DMS53 treated with DMSO at 0.1 percent for 48 hours (cell line): ENCODE results near the gene CCDC187.
A peak's percentile ranks its signal among the peaks of the same experiment; 100 is the strongest.

Source experiments
- DNase-seq: peaks from one replicate; lab custom pipeline; 2025; ENCODE audit not compliant: unreplicated experiment; lab: John Stamatoyannopoulos, UW

The CCDC187 gene

DNA sequence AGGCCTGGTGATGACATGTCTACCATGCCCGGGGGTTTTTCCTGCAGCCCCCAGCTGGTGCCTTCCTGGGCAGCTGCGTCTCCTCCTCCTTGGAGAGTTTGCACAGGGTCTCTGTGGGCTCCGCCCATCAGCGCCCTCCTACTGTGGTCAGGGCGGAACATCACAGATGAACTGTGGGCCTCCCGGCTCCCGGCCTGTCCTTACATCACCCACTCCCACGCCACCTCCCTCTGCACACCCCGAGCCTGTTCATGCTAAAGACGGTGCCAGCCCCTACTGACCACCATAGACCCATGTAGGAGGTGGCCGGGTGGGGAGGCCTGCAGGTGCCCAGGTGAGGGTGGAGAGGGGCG is 36.0 kb upstream of the CCDC187 start:
- no peak for DNase-seq

DNA sequence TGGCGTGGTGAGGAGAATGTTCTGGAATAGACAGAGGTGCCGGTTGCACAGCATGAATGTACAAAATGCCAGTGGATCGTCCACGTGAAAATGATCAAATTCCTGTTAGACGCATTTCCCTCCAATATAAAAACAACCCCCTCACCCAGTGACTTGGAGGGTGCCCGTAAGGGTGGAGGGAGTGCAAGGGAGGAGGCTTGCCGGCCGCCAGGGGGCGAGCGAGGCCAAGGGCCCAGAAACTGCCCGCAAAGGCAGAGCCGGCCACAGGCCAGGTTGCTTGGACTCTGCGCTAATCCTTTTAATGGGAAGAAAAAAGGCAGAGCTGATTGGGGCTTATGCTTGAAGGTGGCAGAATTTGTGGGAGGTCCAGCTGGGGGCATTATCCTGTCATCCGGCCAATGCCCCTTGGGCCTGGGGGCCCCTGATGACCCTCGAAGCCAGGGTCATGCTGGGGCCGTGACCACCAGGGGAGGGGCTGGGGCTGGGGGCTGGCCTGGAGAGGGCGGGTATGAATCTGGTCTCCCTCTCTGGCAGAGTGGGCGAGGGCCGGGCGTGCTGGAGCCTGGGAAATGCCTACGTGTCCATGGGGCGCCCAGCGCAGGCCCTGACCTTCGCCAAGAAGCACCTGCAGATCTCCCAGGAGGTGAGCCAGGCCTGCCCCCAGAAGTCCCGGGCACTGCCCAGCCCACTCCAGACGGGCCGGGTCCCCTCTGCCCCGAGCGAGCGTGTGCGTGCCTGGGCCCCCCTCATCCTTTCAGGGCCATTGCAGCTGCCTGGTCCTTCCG is 35.5 kb upstream of the CCDC187 start:
- peak; percentile 68 for DNase-seq

DNA sequence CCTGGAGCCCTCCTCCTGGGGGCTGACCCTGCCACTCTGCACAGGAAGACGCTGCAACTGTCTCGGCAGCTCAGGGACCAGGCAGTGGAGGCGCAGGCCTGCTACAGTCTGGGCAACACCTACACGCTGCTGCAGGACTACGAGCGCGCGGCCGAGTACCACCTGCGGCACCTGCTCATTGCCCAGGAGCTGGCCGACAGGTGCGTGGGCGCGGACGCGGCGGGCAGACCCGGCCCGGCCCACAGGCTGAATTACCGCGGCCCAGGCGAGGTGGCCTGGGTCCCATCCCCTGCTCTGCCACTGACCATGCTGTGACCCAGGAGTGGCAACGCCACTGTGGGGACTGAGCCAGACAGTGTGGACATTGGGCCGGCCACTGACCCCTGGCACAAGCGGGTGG is 34.6 kb upstream of the CCDC187 start:
- no peak for DNase-seq

DNA sequence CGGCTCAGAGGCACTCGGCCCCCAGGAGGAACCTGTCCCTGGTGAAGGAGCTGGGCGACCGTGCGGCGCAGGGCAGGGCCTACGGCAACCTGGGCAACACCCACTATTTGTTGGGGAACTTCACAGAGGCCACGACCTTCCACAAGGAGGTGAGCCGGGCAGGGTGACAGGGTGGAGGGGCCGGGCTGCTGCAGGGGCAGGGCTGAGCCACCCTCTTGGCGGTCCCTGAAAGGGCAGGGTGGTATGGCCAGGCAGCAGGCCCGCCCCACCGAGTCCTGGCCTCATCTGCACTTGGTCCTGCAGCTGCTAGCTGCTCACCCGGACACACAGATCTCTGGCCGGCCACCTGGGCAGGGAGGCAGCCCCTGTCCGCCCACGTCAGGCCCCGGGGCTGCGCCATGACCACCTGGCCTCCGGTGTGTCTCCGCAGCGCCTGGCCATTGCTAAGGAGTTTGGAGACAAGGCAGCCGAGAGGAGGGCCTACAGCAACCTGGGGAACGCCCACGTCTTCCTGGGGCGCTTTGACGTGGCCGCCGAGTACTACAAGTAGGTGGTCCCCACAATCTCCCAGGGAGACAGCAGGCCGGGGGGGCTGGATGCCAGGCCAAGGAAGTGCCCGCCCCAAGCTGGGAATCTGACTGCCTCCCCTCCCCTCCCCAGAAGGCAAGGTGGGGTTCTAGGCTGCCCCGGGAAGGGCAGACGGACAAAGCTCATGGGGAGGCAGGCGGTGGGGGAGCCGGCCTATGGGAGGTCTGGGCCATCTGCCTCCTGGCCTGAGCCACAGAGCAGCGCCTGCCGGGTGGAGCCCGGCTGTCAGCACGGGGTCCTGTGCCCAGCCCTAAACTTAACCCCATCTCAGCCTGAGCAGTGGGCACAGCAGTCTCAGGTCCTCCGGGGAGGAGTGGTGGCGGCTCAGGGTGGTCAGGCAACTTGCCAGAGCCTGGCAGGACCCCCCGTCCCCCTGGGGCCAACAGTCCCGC is 33.8 kb upstream of the CCDC187 start:
- DNase-seq, result no peak

DNA sequence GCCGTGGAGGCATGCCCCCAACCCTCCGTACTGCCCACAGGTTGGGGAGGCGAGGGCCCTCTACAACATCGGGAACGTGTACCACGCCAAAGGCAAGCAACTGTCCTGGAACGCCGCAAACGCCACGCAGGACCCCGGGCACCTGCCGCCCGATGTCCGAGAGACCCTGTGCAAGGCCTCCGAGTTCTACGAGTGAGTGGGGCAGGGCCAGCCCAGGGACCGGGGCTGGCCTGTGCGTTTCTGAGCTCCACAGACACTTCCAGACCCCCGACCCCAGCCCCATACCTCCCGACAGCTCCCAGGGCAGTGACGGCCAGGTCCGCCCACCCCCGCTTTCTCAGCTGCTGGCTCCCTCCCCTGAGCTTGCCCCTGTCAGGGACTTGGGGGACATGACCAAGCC is 33.0 kb upstream of the CCDC187 start:
- no peak for DNase-seq

DNA sequence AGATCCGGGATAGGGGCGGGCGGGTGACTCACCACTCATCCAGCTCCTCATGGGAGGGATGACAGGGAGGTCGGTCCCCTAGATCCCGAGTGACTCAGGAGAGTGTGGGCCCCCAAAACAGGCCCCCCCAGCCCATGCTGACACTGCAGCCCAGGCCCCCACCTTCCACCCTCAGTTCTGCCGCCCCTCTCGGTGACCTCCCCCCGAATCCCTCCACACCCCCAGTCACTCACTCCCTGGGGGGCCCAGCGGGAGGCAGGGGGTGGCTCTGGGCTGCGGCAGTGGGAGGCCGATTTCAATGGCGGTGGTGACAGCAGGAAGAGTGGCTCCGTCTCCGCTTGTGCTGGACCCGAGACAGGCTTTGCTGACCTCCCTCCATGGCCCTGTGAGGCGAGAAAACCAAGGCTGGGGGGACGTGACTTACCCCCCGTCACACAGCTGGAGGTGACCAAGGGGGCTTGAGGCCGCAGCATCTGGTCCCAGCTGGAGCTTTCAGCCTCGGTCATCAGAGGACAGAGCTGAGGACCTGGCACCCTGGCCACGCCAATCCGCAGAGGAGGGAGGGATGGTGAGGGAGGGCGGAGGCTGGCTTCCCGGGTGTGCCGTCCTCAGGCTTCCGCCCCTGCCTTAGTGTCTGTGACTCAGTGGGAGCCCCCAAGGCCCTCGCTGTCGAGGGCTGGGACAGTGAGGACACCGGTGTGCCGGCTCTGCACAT is 32.4 kb upstream of the CCDC187 start:
- no peak for DNase-seq

DNA sequence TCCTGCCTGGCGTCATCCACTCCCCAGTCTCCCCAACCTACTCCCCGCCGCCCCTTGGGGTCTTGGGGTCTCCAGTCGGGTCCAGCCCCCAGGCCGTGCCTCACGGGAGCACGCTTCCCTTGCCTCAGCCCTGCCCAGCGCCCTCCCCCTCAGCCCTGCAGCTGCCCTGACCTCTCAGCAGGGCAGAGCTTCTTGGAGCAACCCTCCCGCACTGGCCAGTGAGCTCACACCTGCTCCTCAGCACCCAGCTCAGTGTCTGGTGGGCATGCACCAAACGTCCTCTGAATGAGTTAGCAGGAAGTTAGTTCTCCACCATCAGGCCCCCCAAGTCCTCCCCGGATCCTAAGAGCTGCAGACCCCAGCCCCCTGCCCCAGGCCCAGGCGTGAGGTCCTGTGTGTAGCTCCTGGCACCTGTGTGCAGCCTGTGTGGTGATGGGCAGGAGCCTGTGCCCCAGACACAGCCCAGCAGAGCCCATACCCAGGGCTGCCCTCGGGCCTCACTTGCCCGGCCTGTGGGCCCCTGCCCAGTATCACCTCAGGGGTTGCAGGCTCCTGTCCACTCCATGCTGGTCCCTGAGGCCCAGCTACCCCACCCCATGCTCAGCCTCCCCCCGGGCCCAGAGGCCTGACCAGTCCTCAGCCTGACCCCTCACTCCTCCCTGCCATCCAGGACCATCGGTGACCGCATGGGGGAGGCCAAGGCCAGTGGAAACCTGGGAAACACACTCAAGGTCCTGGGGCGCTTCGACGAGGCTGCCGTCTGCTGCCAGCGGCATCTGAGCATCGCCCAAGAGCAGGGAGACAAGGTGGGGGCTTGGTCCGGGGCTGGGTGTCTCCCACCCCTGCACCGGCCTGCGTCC is 31.6 kb upstream of the CCDC187 start:
- no peak for DNase-seq

DNA sequence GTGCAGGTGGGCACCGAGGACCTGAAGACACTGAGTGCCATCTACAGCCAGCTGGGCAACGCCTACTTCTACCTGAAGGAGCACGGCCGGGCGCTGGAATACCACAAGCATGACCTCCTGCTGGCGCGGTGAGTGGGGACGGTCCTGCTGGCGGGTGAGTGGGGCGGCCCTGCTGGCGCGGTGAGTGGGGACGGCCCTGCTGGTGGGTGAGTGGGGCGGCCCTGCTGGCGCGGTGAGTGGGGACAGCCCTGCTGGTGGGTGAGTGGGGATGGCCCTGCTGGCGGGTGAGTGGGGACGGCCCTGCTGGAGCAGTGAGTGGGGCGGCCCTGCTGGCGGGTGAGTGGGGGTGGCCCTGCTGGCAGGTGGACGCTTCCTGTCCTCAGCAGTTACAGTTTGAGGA is 30.6 kb upstream of the CCDC187 start:
- DNase-seq, result no peak

- DNase-seq, result no peak
Measured at GRCh38 chr9:136333486-136333885, 29.6 kb upstream of the CCDC187 start.

DNA sequence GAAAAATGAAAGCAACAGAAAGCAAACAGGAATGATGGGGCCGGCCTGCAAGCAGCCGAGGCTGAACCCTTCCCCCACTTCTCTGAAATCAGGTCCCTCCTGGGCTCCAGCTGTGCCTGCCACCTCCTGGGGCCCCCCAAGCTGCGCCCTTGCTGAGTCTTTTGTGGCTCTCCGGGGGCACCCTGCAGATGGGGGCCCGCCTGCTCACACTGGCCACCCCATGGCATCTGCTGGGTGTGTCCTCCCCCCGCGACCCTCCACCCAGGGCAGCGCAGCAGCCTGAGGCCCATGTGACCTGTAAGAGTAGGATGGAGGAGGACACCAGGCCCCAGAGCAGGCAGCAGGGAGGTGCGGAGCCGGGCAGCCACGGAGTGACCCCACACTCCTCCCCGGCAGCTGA is 29.2 kb upstream of the CCDC187 start:
- no peak for DNase-seq

- no peak for DNase-seq
Measured at GRCh38 chr9:136332482-136332983, 28.6 kb upstream of the CCDC187 start.

DNA sequence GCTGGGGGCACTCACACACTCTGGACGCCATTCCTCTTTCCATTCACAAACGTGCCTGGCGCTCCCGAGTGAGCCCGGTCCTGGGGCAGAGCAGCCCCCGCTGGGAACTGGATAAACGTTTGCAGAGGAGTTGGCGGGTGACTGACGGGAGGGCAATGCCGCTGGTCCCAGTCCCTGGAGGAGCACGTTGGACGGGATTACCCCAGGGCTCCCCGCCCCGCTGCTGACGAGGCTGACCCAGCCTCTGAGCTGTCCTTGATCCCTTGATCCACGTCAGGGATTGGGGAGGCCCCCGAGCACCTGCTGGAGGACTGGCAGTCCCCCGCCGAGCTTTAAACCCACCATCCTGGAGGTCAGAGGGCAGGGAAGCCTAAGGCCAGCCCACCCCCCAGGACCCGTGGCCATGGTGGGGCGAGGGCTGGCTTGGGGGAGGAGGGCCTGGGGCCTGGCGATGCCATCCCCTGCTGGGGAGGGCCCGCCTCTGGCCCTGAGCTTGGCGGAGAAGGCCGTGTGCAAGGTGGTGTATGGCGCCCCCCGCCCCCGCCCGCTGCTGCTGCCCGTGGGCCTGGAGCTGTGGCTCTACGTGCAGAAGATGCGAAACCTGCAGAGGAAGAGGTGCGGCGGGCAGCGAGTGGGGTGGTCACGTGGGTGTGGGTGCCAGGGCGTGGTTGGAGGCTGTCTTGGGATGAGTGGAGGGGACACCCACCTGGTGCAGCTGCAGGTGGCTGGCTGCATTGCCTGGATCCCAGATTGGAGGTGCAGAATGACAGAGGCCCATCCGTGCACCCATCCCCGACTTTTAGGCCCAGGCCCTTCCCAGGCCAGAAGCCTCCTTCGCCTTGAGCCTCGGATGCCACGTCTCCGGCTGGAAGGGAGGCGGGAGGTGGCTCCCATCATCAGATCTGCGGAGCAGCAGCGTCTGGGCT is 27.9 kb upstream of the CCDC187 start:
- DNase-seq, result no peak

- no peak for DNase-seq
Measured at GRCh38 chr9:136331030-136331429, 27.1 kb upstream of the CCDC187 start.

DNA sequence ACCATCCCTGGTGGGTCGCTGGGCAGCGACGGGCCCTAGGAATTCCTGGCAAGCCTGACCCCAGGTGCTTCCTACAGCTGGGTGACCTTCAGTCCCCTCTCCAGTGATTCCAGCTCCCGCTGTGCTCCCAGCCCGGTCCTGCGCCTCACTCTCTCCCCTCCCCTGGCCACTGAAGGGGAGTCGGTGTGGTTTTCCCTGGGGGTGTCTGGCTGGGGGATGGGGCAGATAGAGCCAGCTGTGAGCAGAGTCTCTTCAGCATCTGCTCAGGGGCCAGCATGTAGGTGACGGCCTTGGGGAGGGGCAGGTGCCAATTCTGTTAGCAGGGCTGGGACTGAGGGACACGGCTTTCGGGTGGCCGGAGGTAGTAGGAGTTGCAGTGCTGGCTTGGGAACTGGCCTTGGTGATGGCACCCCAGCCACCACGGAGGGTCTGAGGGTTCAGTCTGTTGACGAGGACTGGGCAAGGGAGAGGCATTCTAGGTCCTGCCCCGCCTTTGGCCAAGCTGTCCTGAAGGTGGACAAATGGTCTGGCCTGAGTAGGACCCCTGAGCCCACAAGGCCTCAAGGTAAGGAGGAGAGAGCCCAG is 26.6 kb upstream of the CCDC187 start:
- DNase-seq, result no peak

DNA sequence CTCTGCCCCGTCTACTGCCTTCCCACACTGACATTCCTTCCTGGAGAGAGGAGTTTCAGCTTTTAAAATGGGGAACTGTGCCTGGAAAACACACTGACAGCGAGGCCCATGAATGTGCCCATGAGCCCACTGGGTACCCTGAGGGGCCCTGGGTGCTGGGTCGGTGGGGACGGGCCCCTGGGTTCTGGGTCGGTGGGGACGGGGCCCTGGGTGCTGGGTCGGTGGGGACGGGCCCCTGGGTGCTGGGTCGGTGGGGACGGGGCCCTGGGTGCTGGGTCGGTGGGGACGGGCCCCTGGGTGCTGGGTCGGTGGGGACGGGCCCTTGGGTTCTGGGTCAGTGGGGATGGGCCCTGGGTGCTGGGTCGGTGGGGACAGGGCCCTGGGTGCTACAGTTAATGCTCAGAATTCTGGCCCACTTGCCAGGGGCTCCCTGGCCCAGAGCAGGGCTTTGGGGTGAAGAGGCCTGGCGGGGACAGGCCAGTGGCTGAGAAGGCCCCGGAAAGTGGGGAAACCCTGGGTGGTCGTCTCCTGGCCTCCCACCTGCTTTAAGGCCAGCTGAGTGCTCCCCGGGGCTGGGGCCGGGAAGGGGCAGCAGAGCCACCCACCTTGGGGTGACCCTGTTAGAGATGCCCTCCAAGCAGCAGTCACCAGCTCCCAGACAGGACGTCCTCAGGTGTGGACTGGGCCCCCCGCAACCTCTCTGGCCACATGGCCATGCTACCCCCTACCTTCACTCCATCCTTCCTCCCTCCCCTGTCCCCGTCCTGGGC is 25.9 kb upstream of the CCDC187 start:
- no peak for DNase-seq

DNA sequence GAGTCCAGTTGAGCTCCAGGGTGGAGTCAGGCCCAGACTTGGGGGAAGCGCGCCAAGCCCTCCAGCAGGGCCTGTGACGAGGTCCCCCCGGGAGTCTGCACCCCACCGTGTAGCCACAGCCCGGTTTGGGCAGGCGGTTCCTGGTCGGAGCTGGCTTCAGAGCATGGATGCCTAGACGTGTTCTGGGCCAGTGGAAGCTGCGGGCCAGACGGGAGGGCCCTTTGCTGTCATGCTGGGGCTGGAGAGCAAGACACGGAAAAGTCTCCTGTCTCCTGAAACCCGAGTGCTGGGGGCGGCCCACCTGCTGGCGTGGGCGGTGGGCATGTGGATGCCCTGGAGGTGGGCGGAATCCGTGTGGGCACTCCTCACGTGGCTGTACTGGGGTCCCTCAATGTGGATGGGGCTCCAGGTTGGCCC is 25.3 kb upstream of the CCDC187 start:
- DNase-seq, result no peak

DNA sequence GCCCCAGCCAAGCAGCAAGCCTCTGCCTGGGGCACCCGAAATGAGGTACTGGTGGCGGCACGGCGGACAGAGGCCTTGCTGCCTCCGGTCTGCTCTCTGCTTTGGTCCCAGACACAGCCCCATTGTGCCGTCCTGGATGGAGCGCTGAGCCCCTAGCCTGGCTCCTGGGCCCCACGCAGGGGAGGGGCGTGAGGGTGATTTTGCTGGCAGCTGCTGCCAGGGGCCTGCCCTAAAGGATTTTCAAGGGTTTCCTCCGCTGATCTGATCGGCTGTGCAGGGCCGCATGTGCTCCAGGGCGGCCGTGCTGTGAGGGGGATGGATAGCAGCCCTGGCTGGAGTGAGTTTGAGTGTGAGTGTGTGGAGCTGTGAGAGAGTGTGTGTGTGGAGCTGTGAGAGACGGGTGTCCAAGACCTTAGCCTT is 24.7 kb upstream of the CCDC187 start:
- DNase-seq, result no peak

DNA sequence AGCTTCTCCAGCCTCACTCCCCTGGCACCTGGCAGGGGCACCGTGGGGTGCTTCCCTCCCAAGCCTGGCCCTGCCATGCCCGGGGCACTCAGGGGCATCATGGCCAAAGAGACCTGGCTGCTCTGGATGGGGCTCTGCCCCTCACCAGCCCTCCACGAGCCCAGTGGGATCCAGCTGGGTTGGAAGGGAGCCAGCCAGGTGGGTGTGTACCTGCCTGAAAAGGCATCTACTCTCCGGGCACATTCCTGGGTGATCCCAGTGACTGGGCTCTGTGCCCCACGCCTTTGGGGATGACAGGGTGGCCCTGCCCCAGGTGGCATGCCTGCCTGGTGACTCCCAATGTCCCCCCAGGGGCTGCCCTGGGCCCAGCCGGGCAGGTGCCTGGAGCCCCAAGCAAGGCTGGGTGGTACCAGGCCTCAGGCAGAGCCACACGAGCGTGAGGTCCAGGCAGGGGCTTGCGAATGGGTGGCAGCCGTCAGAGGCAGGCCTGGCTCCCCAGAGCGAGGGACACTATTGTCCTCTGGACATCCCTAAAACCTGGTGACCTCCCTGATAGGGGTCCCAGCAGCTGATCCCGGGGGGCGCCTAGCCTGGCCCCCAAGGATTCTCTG is 24.2 kb upstream of the CCDC187 start:
- no peak for DNase-seq
